Cardiac fibroblast (primary cell): ENCODE data around the gene JAGN1.
"Not testable (repeated sequence)": the region's sequence is repeated elsewhere in the genome, so short reads cannot be mapped to it uniquely, and the experiment has no call there.

Source experiments
- DNase-seq, 2 donors: peaks; one replicate each; pipeline versions ENCODE4 v3.0.0 to v3.0.0-alpha.2; 2010; ENCODE audit warnings: low read depth in 2 of 2
- H3K4me3 ChIP-seq, 2 donors: replicated peaks in 1 of 2; 1 replicate in 1 of 2; 2 replicates in 1 of 2; pipeline ENCODE4 v1.5.1; 2011; ENCODE audit warnings: low read depth in 2 of 2, low read length in 2 of 2, mild to moderate bottlenecking in 2 of 2, moderate library complexity in 1 of 2
- TF ChIP-seq, protein P1 (sequence below): IDR thresholded peaks from one replicate; pipeline ENCODE4 v1.5.1; 2011; ENCODE audit warnings: low read depth, mild to moderate bottlenecking, low read length, inconsistent platforms

Gene JAGN1

DNA sequence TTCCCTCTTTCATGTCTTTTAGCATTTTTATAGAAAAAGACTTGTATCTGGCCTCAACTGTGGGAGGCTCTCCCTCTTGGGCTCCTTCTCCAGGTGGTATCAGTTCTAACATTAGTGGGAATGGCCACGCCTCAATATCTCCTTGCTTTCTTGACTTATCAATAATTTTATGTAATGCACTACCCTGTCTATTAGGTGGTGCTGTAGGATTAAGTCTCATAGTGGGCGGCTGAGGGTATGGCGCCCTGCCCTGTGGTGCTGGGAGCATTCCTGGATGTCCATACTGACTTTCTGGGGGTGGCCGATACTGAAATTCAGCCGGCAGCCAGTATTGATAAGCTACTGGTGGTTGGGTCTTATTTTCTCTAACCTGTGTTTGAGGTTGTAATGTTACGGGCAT lies 37.9 kb upstream of the JAGN1 start:
- no peak for DNase-seq
- TF ChIP-seq, protein P1, sequence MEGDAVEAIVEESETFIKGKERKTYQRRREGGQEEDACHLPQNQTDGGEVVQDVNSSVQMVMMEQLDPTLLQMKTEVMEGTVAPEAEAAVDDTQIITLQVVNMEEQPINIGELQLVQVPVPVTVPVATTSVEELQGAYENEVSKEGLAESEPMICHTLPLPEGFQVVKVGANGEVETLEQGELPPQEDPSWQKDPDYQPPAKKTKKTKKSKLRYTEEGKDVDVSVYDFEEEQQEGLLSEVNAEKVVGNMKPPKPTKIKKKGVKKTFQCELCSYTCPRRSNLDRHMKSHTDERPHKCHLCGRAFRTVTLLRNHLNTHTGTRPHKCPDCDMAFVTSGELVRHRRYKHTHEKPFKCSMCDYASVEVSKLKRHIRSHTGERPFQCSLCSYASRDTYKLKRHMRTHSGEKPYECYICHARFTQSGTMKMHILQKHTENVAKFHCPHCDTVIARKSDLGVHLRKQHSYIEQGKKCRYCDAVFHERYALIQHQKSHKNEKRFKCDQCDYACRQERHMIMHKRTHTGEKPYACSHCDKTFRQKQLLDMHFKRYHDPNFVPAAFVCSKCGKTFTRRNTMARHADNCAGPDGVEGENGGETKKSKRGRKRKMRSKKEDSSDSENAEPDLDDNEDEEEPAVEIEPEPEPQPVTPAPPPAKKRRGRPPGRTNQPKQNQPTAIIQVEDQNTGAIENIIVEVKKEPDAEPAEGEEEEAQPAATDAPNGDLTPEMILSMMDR, result no peak
- H3K4me3 ChIP-seq, result no peak overlapping the region

GRCh38 chr3:9854291-9854940 lies 36.0 kb upstream of the JAGN1 start:
- H3K4me3 ChIP-seq, DNase-seq: not testable (repeated sequence)

- no peak for DNase-seq
Measured at GRCh38 chr3:9855594-9855993, 34.8 kb upstream of the JAGN1 start.

DNA sequence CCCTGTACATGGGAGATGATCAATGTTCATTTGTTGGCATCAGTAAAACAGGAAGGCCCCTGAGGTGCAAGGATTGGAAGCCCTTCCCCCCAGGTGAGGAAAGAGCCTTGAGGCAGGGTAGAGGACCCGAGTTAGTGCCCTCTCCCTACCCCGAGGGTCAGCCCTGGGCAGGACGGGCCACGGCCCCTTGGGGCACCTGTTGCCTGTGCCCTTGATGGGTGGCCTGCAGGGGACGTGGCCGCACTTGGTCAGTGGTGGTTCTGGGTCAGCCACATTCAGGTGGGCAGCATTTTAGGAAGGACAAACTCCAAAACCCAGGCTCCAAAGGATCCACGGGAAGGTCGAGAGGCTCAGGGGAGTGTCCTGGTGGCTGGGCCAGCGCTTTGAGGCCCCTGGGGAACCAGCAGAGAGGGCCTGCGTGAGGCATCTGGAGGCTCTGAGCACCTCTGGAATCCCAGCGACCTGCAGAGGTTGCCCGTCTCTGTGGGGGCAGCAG lies 30.8 kb upstream of the JAGN1 start:
- H3K4me3 ChIP-seq, result no peak overlapping the region
- TF ChIP-seq, protein P1, result no peak
- no peak for DNase-seq

More at GRCh38 chr3:9855594-9855993, 34.8 kb upstream of the JAGN1 start:
- no peak overlapping the region for H3K4me3 ChIP-seq
- TF ChIP-seq, protein P1, result no peak

GRCh38 chr3:9861201-9861600 lies 29.2 kb upstream of the JAGN1 start:
- DNase-seq, result no peak
- H3K4me3 ChIP-seq, result no peak overlapping the region
- TF ChIP-seq, protein P1, result no peak

DNA sequence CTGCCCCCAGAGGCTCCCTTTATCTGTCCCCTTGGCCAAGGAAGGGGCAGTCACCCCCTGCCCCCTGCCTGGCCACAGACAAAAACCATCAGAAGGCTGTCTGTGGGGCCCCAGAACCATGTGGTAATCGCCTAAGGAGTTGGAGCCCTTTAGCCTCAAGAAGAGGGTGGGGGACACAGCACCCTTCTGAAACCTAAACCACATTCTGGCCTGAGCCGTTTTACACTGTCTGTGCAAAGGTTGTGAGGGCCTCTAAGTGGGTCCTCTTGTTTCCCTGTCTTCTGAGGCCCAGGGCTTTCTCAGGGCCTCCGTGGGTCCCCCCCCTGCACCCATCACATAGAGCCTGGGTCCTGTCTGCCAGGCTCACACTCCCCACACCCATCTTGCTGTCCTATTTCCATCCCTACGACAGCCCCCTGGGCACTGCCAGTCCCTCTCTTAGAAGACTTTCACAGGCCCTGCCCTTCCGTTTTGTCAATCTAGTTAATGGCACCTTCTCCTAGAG lies 28.7 kb upstream of the JAGN1 start:
- H3K4me3 ChIP-seq, result no peak overlapping the region
- no peak for DNase-seq
- TF ChIP-seq, protein P1, result no peak

DNA sequence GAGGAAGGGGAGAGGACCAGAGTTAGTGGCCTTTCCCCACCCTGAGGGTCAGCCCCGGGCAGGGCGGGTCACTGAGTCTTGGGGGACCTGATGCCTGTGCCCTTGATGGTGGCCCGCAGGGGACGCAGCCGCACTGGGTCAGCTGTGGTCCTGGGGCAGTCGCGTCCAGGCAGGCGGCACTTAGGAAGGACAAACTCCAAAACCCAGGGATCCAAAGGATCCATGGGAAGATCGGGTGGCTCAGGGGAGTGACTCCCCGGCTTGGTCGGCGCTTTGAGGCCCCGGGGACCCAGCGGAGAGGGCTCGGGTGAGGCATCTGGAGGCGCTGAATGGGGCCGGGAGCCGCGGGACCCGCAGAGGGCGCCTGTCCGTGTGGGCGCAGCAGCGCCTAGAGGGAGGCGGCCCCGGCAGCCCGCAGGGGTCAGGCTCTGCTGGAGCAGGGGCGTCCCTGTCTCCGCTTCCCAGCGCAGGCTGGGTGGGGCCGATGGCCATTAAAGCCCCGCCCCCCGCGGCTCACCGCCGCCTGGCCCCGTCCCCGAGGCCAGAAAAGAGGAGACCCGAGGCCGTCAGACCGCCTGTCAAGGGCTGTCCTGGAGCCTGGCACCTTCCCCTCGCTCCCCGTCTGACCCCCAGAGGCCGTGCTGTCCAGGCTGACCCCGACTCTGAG lies 27.9 kb upstream of the JAGN1 start:
- no peak overlapping the region for H3K4me3 ChIP-seq
- TF ChIP-seq, protein P1, result peak; percentile 29
- DNase-seq, result peak; percentile 45 to 64
